KMS-11 (cell line): ENCODE results near the gene GJC2.

Source experiments
- H2AFZ ChIP-seq: fragments of 200-600 bp; sonication (generic); 2 replicates; pipeline ENCODE4 v1.6.1; 2016; ENCODE audit warnings: antibody characterized with exemption, mixed run types, low read depth
- H3K27ac ChIP-seq: fragments of 200-600 bp; sonication (generic); 2 replicates; pipeline ENCODE4 v1.6.1; 2016; ENCODE audit warnings: mild to moderate bottlenecking, mixed run types
- H3K27me3 ChIP-seq: fragments of 200-600 bp; sonication (generic); 2 replicates; pipeline ENCODE4 v1.6.1; 2017; ENCODE audit warnings: mild to moderate bottlenecking, low read depth, mixed run types, moderate library complexity; ENCODE audit not compliant: insufficient read depth
- H3K36me3 ChIP-seq: fragments of 200-600 bp; sonication (generic); 2 replicates; pipeline ENCODE4 v1.6.1; 2017; ENCODE audit warnings: mild to moderate bottlenecking, mixed run types; ENCODE audit not compliant: insufficient read depth
- H3K4me1 ChIP-seq: fragments of 200-600 bp; sonication (generic); 2 replicates; pipeline ENCODE4 v1.6.1; 2016; ENCODE audit warnings: mild to moderate bottlenecking, low read depth, mixed run types; ENCODE audit not compliant: poor library complexity, severe bottlenecking
- H3K4me2 ChIP-seq: fragments of 200-600 bp; sonication (generic); 2 replicates; pipeline ENCODE4 v1.7.0; 2016; ENCODE audit warnings: mild to moderate bottlenecking, mixed run types
- H3K4me3 ChIP-seq: fragments of 200-600 bp; sonication (generic); IDR thresholded peaks from 2 replicates; pipeline ENCODE4 v1.6.1; 2017; ENCODE audit warnings: low read depth, low read length, mixed read lengths; ENCODE audit not compliant: insufficient read depth
- H3K79me2 ChIP-seq: fragments of 200-600 bp; sonication (generic); 2 replicates; pipeline ENCODE4 v1.6.1; 2016; ENCODE audit warnings: low read depth, mixed run types; ENCODE audit not compliant: insufficient read depth
- H3K9ac ChIP-seq: fragments of 200-600 bp; sonication (generic); 2 replicates; pipeline ENCODE4 v1.6.1; 2016; ENCODE audit warnings: mild to moderate bottlenecking, mixed run types
- H4K20me1 ChIP-seq: fragments of 200-600 bp; sonication (generic); 2 replicates; pipeline ENCODE4 v1.6.1; 2016; ENCODE audit warnings: mild to moderate bottlenecking, mixed run types; ENCODE audit not compliant: insufficient read depth
- TF ChIP-seq, protein P1 (sequence below): fragments of 200-600 bp; sonication (generic); conservative IDR thresholded peaks from 2 replicates; pipeline ENCODE4 v1.6.1; 2017; ENCODE audit warnings: low read depth, mild to moderate bottlenecking, antibody characterized with exemption, low read length, moderate library complexity, mixed read lengths

GJC2 gene

DNA sequence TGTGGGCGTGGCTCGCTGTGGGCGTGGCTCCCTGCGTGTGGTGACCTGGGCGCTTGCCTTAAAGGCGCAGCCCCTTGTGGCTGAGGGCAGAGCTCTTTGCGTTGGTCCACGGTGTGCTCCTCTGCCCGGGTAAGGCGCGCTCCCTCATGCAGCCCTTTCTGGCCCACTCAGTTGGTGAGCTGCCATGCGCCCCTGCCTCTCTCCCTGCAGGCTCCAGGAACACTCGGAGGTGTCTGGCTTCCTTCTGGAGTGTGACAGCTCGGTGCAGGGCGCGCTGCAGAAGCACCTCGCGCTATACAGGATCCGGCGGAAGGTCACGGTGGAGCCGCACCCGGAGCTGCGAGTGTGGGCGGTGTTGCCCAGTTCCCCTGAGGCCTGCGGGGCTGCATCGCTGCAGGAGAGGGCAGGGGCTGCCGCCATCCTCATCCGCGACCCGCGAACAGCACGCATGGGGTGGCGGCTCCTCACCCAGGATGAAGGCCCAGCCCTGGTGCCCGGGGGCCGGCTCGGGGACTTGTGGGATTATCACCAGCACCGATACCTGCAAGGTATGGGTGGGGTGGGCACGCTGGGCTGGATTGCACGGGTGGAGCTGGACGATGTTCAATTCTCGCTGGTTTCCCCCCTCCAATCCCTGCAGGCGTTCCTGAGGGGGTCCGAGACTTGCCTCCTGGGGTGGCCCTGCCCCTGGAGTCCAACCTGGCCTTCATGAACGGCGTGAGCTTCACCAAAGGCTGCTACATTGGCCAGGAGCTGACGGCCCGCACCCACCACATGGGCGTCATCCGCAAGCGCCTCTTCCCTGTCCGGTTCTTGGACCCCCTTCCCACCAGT is 25.0 kb downstream of the GJC2 start:
- H3K27ac ChIP-seq, result no peak overlapping the region
- no peaks in the 10 kb centered on the region for H3K4me1 ChIP-seq
- H3K4me2 ChIP-seq, result no peak overlapping the region
- no peaks in the 10 kb centered on the region for H4K20me1 ChIP-seq
- no peaks in the 10 kb centered on the region for H3K27me3 ChIP-seq
- H3K36me3 ChIP-seq, result no peaks in the 10 kb centered on the region
- H2AFZ ChIP-seq, result no peak overlapping the region
- TF ChIP-seq, protein P1, sequence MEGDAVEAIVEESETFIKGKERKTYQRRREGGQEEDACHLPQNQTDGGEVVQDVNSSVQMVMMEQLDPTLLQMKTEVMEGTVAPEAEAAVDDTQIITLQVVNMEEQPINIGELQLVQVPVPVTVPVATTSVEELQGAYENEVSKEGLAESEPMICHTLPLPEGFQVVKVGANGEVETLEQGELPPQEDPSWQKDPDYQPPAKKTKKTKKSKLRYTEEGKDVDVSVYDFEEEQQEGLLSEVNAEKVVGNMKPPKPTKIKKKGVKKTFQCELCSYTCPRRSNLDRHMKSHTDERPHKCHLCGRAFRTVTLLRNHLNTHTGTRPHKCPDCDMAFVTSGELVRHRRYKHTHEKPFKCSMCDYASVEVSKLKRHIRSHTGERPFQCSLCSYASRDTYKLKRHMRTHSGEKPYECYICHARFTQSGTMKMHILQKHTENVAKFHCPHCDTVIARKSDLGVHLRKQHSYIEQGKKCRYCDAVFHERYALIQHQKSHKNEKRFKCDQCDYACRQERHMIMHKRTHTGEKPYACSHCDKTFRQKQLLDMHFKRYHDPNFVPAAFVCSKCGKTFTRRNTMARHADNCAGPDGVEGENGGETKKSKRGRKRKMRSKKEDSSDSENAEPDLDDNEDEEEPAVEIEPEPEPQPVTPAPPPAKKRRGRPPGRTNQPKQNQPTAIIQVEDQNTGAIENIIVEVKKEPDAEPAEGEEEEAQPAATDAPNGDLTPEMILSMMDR, result no peak
- H3K4me3 ChIP-seq, result no peak overlapping the region
- H3K9ac ChIP-seq, result no peak overlapping the region
- H3K79me2 ChIP-seq, result no peaks in the 10 kb centered on the region

- no peaks in the 10 kb centered on the region for H3K27me3 ChIP-seq
- no peaks in the 10 kb centered on the region for H4K20me1 ChIP-seq
- H3K79me2 ChIP-seq, result no peaks in the 10 kb centered on the region
- no peak overlapping the region for H3K4me3 ChIP-seq
- H3K27ac ChIP-seq, result no peak overlapping the region
- no peak overlapping the region for H3K4me2 ChIP-seq
- H2AFZ ChIP-seq, result no peak overlapping the region
- H3K36me3 ChIP-seq, result no peaks in the 10 kb centered on the region
- H3K4me1 ChIP-seq, result no peaks in the 10 kb centered on the region
- TF ChIP-seq, protein P1, result no peak
- no peak overlapping the region for H3K9ac ChIP-seq
Measured at GRCh38 chr1:228175316-228176023, 25.7 kb downstream of the GJC2 start.

- TF ChIP-seq, protein P1, result no peak
- Histone ChIP-seq H3K36me3 (no peaks in the 10 kb centered on the region), H3K27me3 (no peaks in the 10 kb centered on the region)
Measured at GRCh38 chr1:228176024-228176395, 26.3 kb downstream of the GJC2 start.

DNA sequence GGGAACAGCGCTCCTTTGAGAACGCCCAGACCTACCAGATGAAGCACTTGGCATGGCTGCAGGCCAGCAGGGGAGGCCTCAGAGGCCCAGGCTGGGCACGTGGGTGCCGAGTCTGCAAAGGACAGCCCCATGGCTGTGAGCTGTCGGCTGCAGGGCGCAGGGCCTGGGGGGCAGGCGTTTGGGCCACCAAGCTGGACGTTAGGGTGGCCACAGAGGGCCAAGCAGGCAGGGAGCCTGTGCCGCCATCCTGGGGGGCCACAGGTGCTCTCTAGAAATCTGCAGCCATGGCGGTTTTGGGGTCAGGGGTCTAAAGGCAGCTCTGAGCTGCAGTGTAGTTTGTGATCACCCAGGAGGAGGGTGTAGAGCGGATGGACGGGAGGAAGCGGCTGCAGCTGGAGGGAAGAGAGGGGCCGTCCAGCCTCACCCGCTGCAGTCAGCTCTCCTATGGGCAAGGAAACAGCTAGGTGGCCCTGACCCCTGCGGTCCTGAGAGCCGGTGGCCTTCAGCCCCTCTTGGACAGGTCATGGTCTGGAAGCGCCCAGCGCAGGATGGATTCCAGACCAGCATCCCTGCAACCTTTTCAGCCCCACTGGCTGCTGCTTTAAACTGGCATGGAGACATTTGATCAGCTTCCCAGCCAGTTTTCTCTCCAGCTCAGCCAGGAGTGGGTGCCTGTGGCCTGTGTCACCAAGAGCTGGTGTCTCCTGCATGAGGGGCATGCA is 26.9 kb downstream of the GJC2 start:
- H3K27me3 ChIP-seq, result no peaks in the 10 kb centered on the region
- no peak overlapping the region for H3K9ac ChIP-seq
- H3K4me2 ChIP-seq, result no peak overlapping the region
- H3K4me1 ChIP-seq, result no peaks in the 10 kb centered on the region
- no peak overlapping the region for H2AFZ ChIP-seq
- H3K36me3 ChIP-seq, result no peaks in the 10 kb centered on the region
- H3K4me3 ChIP-seq, result no peak overlapping the region
- no peaks in the 10 kb centered on the region for H4K20me1 ChIP-seq
- no peaks in the 10 kb centered on the region for H3K79me2 ChIP-seq
- H3K27ac ChIP-seq, result no peak overlapping the region
- TF ChIP-seq, protein P1, result no peak

More at GRCh38 chr1:228176024-228176395, 26.3 kb downstream of the GJC2 start:
- H4K20me1 ChIP-seq, result no peaks in the 10 kb centered on the region
- H3K9ac ChIP-seq, result no peak overlapping the region
- no peak overlapping the region for H3K4me2 ChIP-seq
- H3K4me3 ChIP-seq, result no peak overlapping the region
- H3K79me2 ChIP-seq, result no peaks in the 10 kb centered on the region
- H2AFZ ChIP-seq, result no peak overlapping the region
- no peak overlapping the region for H3K27ac ChIP-seq
- no peaks in the 10 kb centered on the region for H3K4me1 ChIP-seq
